ENCODE data around the gene TMEM94.

TMEM94 gene

DNA sequence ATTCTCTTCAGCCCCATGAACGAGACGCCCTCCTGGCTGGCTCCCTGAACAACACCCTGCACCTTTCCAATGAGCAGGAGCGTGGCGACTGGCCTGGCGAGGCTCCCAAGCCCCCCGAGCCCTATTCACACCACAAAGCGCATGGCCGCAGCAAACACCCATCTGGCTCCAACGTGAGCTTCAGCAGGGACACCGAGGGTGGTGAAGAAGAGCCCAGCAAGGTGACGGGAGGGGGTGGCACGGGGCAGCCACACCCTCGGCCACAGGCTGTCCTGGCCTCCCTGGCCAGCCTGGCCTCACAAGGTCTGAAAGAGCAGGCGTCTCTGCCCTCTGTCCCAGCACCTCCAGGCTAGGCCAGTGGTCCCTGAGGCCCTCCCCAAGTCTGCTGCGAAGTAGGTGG lies 35.2 kb downstream of the TMEM94 start:
- Histone ChIP-seq H3K9me3 (ENCODE audit: control insufficient read depth, insufficient read depth, low read length) (no peaks in the 10 kb centered on the region), H3K4me1 (ENCODE audit: insufficient read depth, low read length) (no peaks in the 10 kb centered on the region), H3K9ac (ENCODE audit: low read depth, low read length) (no peak overlapping the region), H3K36me3 (ENCODE audit: insufficient read depth, low read length) (peaks cover 6% of the 10 kb centered on the region; the same call in 1 of the 2 replicates)

DNA sequence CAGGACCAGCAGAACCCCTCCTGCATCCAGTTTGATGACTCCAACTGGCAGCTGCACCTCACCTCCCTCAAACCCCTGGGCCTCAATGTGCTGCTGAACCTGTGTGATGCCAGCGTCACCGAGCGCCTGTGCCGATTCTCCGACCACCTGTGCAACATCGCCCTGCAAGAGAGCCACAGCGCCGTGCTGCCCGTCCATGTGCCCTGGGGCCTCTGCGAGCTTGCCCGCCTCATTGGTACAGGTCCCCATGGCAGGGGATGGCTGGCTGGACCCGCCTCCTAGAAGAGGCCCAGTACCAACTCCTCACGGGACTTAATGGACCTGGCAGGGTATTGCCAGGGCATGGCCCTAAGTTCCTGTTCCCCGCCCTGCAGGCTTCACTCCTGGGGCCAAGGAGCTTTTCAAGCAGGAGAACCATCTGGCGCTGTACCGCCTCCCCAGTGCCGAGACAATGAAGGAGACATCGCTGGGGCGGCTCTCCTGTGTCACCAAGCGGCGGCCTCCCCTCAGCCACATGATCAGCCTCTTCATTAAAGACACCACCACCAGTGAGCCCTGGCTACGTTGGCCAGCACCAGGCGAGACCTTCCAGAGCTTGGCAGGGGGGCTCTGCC lies 36.2 kb downstream of the TMEM94 start:
- Histone ChIP-seq H3K4me1 (ENCODE audit: insufficient read depth, low read length) (no peaks in the 10 kb centered on the region), H3K36me3 (ENCODE audit: insufficient read depth, low read length) (peaks cover 8% of the 10 kb centered on the region; the same call in 1 of the 2 replicates), H3K9ac (ENCODE audit: low read depth, low read length) (no peak overlapping the region), H3K9me3 (ENCODE audit: control insufficient read depth, insufficient read depth, low read length) (no peaks in the 10 kb centered on the region)

DNA sequence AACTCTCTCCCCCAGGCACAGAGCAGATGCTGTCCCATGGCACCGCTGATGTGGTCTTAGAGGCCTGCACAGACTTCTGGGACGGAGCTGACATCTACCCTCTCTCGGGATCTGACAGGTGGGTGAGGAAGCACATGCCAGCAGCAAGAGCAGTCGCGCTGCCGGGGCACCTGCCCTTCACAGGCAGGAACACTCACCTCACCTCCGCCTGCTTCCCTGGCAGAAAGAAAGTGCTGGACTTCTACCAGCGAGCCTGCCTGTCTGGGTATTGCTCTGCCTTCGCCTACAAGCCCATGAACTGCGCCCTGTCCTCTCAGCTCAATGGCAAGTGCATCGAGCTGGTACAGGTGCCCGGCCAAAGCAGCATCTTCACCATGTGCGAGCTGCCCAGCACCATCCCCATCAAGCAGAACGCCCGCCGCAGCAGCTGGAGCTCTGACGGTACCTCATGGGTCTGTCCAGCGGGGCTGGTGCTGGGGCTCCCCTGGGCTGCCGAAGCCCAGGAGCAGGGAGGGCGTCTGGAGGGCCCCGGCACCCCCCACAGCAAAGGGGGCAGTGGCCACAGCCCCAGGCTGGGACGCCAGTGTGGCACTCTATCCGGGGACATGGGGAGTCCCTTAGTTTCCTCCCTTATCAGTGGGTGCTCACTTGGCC lies 37.2 kb downstream of the TMEM94 start:
- peaks cover 12% of the 10 kb centered on the region; the same call in 1 of the 2 replicates for H3K36me3 ChIP-seq (ENCODE audit: insufficient read depth, low read length)
- no peak overlapping the region for H3K9ac ChIP-seq (ENCODE audit: low read depth, low read length)
- no peaks in the 10 kb centered on the region for H3K9me3 ChIP-seq (ENCODE audit: control insufficient read depth, insufficient read depth, low read length)
- no peaks in the 10 kb centered on the region for H3K4me1 ChIP-seq (ENCODE audit: insufficient read depth, low read length)

DNA sequence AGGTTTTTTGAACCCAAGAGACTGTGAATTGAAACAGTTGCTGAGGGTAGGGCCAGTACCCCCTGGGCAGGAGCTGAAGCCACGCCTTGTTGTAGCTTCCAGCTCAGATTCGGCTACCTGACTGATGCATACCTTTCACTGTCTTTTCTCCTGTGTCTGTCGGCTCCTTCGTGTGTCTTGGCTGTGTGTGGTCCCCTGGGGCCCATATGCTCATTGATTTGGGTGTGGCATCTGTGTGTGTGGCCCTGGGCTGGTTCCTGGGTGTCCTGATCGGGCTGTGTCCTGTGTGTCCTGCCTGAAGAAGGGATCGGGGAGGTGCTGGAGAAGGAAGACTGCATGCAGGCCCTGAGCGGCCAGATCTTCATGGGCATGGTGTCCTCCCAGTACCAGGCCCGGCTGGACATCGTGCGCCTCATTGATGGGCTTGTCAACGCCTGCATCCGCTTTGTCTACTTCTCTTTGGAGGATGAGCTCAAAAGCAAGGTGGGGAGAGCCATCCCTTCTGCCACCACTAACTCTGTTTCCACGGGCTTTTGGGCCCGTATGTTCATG lies 38.0 kb downstream of the TMEM94 start:
- Histone ChIP-seq H3K36me3 (ENCODE audit: insufficient read depth, low read length) (peaks cover 14% of the 10 kb centered on the region; the same call in 1 of the 2 replicates), H3K9me3 (ENCODE audit: control insufficient read depth, insufficient read depth, low read length) (no peaks in the 10 kb centered on the region), H3K9ac (ENCODE audit: low read depth, low read length) (no peak overlapping the region), H3K4me1 (ENCODE audit: insufficient read depth, low read length) (no peaks in the 10 kb centered on the region; the same call in 1 of the 2 replicates)

DNA sequence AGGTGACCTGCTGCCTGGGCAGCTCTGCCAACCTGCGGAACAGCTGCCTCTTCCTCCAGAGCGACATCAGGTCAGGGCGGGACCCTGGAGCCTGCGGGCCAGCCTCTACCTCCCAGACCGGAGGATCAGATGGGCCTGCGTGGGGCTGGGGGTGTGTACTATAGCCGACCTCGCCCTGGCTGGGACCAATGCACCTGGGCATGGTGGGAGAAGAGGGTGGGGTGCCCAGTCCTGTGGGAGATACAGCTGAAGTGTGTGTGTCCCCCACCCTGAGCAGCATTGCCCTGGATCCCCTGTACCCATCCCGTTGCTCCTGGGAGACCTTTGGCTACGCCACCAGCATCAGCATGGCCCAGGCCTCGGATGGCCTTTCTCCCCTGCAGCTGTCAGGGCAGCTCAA lies 39.6 kb downstream of the TMEM94 start:
- Histone ChIP-seq H3K36me3 (ENCODE audit: insufficient read depth, low read length) (peaks cover 14% of the 10 kb centered on the region; the same call in 1 of the 2 replicates), H3K9me3 (ENCODE audit: control insufficient read depth, insufficient read depth, low read length) (no peaks in the 10 kb centered on the region), H3K9ac (ENCODE audit: low read depth, low read length) (no peak overlapping the region), H3K4me1 (ENCODE audit: insufficient read depth, low read length) (no peaks in the 10 kb centered on the region; the same call in 1 of the 2 replicates)

DNA sequence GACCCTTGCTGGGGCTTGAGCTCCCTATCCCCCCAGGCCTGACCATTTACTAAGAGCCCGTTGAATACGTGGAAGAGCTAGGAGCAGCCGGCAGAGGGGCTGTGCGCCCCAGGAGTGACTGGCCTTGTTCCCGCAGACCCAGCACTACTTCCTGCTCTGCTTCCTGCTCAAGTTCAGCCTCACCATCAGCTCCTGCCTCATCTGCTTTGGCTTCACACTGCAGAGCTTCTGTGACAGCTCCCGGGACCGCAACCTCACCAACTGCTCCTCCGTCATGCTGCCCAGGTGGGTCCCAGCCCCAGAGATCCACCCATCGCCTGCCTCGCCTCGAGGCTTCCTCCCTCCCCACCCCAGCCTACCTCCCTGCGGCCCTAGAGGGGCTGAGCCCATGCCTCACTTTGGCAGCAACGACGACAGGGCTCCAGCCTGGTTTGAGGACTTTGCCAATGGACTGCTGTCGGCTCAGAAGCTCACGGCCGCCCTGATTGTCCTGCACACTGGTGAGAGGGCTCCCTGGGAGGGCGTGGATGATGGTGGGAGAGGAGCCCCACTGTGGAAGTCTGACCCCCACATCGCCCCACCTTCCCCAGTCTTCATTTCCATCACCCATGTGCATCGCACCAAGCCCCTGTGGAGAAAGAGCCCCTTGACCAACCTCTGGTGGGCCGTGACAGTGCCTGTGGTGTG lies 41.7 kb downstream of the TMEM94 start:
- H3K36me3 ChIP-seq (ENCODE audit: insufficient read depth, low read length), result peaks cover 18% of the 10 kb centered on the region
- no peaks in the 10 kb centered on the region for H3K9me3 ChIP-seq (ENCODE audit: control insufficient read depth, insufficient read depth, low read length)
- H3K9ac ChIP-seq (ENCODE audit: low read depth, low read length), result no peak overlapping the region
- H3K4me1 ChIP-seq (ENCODE audit: insufficient read depth, low read length), result no peaks in the 10 kb centered on the region; the same call in 1 of the 2 replicates

DNA sequence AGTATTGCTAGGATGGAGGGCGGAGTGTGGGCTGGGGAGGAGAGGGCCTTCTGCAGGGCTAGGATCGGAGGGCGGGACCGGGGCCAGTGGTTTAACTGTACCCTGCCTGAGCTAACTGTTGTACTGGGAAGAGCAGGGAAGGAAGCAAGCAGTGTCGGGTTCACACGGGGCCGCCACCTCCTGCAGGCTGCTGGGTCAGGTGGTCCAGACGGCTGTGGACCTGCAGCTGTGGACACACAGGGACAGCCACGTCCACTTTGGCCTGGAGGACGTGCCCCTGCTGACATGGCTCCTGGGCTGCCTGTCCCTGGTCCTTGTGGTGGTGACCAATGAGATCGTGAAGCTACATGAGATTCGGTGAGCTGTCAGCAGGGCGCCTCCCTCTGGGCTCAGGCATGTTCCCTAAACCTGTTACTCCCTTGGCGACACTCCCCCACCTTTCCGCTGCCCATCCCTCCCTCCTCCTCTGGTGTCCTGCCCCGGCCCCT lies 42.3 kb downstream of the TMEM94 start:
- Histone ChIP-seq H3K9me3 (ENCODE audit: control insufficient read depth, insufficient read depth, low read length) (no peaks in the 10 kb centered on the region), H3K4me1 (ENCODE audit: insufficient read depth, low read length) (no peaks in the 10 kb centered on the region; the same call in 1 of the 2 replicates), H3K9ac (ENCODE audit: low read depth, low read length) (no peak overlapping the region), H3K36me3 (ENCODE audit: insufficient read depth, low read length) (peaks cover 18% of the 10 kb centered on the region)

DNA sequence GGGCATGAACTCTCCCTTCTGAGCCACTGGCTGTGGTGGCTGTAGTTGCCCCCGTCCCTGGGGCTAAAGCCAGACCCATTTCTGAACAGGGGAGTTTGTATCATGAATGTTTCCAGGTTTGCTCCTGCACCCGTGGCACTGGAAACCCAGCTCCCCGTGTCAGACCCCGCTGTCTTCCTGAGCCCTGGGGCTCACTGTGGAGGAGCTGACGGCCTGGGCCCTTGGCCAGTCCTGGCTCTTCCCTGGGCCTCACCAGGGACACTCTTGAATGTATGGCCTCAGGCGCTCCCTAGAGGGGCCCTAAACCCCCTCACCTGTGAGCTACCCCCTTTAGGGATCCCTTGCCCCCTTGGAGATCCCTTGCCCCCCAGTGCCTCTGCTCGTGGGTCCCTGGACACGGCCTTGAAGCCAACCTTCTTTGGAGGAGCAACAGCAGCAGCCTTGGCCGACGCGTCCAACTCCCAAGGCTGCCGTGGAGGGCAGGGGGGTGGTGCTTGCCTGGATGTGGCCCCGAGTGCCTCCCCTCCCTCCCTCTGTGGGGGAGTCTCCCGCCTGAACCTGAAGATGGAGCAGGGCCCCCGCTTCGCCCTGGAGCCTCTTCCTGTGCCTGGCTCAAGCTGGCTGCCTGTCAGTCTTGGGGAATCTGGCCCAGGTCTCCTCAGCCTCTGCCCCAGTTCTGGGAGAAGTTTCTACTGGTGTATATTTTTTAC lies 43.0 kb downstream of the TMEM94 start:
- H3K36me3 ChIP-seq (ENCODE audit: insufficient read depth, low read length), result peaks cover 18% of the 10 kb centered on the region
- H3K4me1 ChIP-seq (ENCODE audit: insufficient read depth, low read length), result no peaks in the 10 kb centered on the region; the same call in 1 of the 2 replicates
- no peak overlapping the region for H3K9ac ChIP-seq (ENCODE audit: low read depth, low read length)
- H3K9me3 ChIP-seq (ENCODE audit: control insufficient read depth, insufficient read depth, low read length), result no peaks in the 10 kb centered on the region

DNA sequence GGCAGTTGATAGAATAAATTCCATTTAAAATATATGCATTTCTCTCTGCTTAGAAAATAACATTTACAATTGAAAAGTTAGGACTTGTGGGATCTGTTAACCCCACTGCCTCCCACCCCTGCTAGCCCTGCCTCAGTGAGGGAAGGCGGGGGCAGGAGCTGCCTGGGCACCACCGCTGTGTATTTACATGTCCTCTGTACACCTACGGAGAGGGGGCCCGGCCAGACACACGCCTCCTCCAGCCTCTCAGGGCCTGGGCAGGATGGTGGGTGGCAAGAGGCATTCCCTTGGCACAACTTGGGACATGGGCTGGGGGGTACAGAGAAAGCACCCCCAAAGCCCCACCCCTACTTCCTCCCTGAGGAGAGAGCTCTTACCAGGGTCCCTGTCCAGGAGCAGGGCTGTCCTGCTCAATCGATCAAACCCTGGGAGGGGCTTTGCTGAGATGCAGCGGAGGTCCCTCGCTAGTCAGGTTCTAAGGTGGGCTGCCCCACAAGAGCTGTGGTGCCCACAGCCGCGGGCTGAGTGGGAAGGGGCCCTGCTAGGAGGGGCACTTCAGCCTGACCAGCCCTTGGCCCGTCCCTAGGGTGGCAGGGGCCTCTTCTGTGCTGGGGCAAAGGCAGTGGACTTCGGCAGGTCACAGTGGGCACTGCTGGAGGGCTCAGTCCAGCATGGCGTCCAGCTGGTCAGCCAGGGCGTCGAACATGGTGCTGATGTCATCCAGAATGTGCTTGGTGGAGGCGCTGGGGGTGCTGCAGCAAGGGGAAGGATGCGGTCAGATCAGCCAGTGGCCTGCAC lies 44.2 kb downstream of the TMEM94 start:
- Histone ChIP-seq H3K9ac (ENCODE audit: low read depth, low read length) (no peak overlapping the region), H3K4me1 (ENCODE audit: insufficient read depth, low read length) (no peaks in the 10 kb centered on the region; the same call in 1 of the 2 replicates), H3K9me3 (ENCODE audit: control insufficient read depth, insufficient read depth, low read length) (no peaks in the 10 kb centered on the region), H3K36me3 (ENCODE audit: insufficient read depth, low read length) (peaks cover 13% of the 10 kb centered on the region)

DNA sequence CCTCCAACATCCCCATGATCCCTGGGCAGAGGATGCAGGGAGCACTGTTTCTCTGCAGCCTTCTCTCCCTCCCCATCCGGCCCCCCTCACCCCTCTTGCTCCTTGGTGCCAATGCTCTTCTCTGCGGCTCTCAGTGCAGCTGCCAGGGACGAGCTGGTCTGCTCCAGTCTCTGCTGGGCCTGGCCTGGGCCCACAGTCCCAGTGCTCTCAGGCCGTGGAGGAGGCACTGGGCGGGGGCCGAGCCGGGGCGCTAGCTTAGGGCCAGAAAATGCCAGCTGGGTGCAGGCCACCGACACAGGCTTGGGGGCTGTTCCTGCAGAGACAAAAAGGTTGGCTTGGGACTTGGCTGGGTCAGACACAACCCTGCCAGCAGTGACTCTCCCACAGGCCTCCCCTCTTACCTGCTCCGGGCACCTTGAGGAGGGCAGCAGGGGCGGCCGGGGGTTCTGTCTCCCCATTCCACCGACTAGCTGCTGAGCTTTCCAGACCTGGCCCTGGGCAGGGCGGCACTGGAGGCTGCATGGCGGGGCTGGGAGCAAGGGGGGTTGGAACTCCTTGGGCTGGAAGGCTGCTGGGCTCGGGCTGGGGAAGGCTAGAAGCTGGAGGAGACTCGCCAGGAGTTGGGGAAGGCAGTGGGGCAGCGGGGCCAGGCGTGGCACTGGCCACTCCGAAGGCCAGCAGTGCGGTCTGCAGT lies 45.1 kb downstream of the TMEM94 start:
- no peaks in the 10 kb centered on the region; the same call in 1 of the 2 replicates for H3K4me1 ChIP-seq (ENCODE audit: insufficient read depth, low read length)
- H3K9ac ChIP-seq (ENCODE audit: low read depth, low read length), result no peak overlapping the region
- no peaks in the 10 kb centered on the region for H3K9me3 ChIP-seq (ENCODE audit: control insufficient read depth, insufficient read depth, low read length)
- H3K36me3 ChIP-seq (ENCODE audit: insufficient read depth, low read length), result peaks cover 16% of the 10 kb centered on the region; the same call in 1 of the 2 replicates

DNA sequence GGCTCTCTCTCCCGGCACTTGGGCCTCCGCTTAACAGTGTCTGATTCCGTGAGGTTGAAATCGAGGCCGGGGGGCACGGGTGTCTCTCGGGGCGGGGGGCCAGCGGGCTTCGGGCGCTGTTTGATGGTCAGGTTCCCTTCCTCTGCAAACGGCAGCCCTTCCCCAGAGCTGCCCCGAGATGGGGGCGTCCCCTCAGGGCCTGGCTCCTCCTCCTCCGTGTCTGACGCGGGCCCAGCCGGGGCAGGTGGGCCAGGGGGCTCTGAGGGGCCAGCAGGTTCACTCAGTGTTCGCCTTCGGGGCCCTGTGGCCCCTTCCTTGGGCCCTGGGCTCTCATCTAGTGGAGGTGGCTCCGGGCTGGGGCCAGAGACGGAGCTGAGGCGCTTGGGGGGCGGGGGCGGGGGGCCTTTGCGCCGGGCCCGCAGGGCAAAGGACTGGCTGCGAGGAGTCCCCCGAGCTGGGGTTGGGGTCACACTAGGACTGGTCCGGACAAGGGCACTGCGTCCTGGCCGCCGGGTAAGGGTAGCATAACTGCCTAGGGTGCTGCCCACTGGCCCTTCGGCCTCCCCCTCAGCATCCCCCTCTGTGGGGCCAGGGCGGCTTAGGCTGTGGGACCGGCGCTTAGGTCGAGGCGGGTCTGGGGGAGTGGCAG lies 45.8 kb downstream of the TMEM94 start:
- Histone ChIP-seq H3K4me1 (ENCODE audit: insufficient read depth, low read length) (no peaks in the 10 kb centered on the region; the same call in 1 of the 2 replicates), H3K36me3 (ENCODE audit: insufficient read depth, low read length) (peaks cover 18% of the 10 kb centered on the region; the same call in 1 of the 2 replicates), H3K9ac (ENCODE audit: low read depth, low read length) (no peak overlapping the region), H3K9me3 (ENCODE audit: control insufficient read depth, insufficient read depth, low read length) (no peaks in the 10 kb centered on the region)

DNA sequence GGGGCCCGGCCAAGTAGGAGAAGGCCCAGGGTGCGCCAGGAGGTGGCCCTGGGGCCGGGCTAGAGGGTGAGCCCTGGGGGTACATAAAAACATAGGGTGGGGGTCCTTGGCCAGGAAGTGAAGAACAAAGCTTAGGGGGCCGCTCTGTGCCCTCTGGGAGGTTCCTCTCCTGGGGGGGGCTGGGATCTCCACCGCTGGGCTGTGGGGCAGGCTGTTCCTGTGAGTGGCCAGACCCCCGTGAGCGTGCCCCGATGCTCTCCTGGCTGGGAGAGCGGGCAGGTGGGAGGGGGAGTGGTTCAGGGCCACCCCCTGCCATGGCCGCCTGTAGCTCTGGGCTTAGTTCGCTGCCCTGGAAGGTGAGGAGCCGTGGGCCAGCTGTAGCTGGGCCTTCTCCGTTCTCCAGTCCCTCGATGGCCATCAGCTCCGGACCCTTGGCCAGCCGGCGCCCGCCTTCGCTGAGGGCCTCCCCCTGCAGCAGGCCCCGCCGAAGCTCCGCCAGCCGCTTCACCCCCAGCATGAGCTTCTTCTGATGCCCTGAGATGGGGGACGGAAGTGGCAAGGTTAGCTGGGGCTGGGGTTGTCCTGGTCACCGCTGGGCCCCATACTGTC lies 46.4 kb downstream of the TMEM94 start:
- H3K9ac ChIP-seq (ENCODE audit: low read depth, low read length), result no peak overlapping the region
- no peaks in the 10 kb centered on the region; the same call in 1 of the 2 replicates for H3K4me1 ChIP-seq (ENCODE audit: insufficient read depth, low read length)
- peaks cover 15% of the 10 kb centered on the region; the same call in 1 of the 2 replicates for H3K36me3 ChIP-seq (ENCODE audit: insufficient read depth, low read length)
- no peaks in the 10 kb centered on the region for H3K9me3 ChIP-seq (ENCODE audit: control insufficient read depth, insufficient read depth, low read length)

Data from ES-I3 (cell line).